WTC11 (cell line): ENCODE results near the gene NCL. TPM values are rescaled to one million over a fixed set of nuclear protein-coding genes. Genes with fewer than 3 reads are reported as not detected.

Experiments used
- ATAC-seq: fragments of 200-7000 bp; cut with Tn5 transposase; 2 replicates; pipeline ENCODE4 v1.10.0; 2021; ENCODE audit warnings: mild to moderate bottlenecking, moderate library complexity
- CTCF ChIA-PET: fragments of 300-600 bp; sonication (Branson Sonifier 250); formaldehyde crosslinking; loops from one replicate; lab custom pipeline; 2021; ENCODE audit warnings: antibody characterized with exemption; lab: Charles Lee
- POLR2A ChIA-PET: fragments of 350-600 bp; sonication (Branson Sonifier 250); formaldehyde crosslinking; loops from one replicate; lab custom pipeline; 2021; ENCODE audit warnings: antibody characterized with exemption; lab: Charles Lee
- DNase-seq: peaks from one replicate; pipeline ENCODE4 v3.0.0; 2021; ENCODE audit warnings: low spot score
- H3K27ac Mint-ChIP-seq: 2 replicates; pipeline ENCODE4 v1.8.0; 2021; ENCODE audit warnings: mixed read lengths
- H3K27me3 Mint-ChIP-seq: 2 replicates; pipeline ENCODE4 v1.8.0; 2021; ENCODE audit warnings: low read depth, mild to moderate bottlenecking, moderate library complexity, mixed read lengths
- H3K36me3 Mint-ChIP-seq: 2 replicates; pipeline ENCODE4 v1.8.0; 2021; ENCODE audit warnings: mixed read lengths
- H3K4me1 Mint-ChIP-seq: 2 replicates; pipeline ENCODE4 v1.8.0; 2022; ENCODE audit warnings: mixed read lengths
- H3K4me3 Mint-ChIP-seq: 2 replicates; pipeline ENCODE4 v1.8.0; 2021; ENCODE audit warnings: mild to moderate bottlenecking, moderate library complexity, mixed read lengths
- H3K9me3 Mint-ChIP-seq: 2 replicates; pipeline ENCODE4 v1.8.0; 2021; ENCODE audit warnings: mixed read lengths
- CREM ChIP-seq: sonication (generic); formaldehyde crosslinking; IDR thresholded peaks from 2 replicates; pipeline ENCODE4 v1.8.1; 2022; ENCODE audit warnings: mild to moderate bottlenecking, missing genetic modification reagents, moderate library complexity
- EMX1 ChIP-seq: fragments of 250-450 bp; sonication (Bioruptor Pico); IDR thresholded peaks from 2 replicates; pipeline ENCODE4 v1.8.0; 2021; ENCODE audit warnings: mild to moderate bottlenecking
- ESRRA ChIP-seq: sonication (generic); formaldehyde crosslinking; IDR thresholded peaks from 2 replicates; pipeline ENCODE4 v1.8.1; 2022; ENCODE audit warnings: mild to moderate bottlenecking, missing genetic modification reagents, borderline replicate concordance
- GTF2I ChIP-seq: fragments of 250-450 bp; sonication (Bioruptor Pico); conservative IDR thresholded peaks from 2 replicates; pipeline ENCODE4 v1.4.0; 2021; ENCODE audit warnings: mild to moderate bottlenecking
- HMGA2 ChIP-seq: fragments of 250-450 bp; sonication (Bioruptor Pico); IDR thresholded peaks from 2 replicates; pipeline ENCODE4 v1.4.0; 2021; ENCODE audit warnings: mild to moderate bottlenecking, moderate library complexity
- MXD4 ChIP-seq: fragments of 250-450 bp; sonication (Bioruptor Pico); IDR thresholded peaks from 2 replicates; pipeline ENCODE4 v1.8.0; 2021; ENCODE audit warnings: mild to moderate bottlenecking, moderate library complexity, borderline replicate concordance
- MYBL2 ChIP-seq: sonication (generic); formaldehyde crosslinking; IDR thresholded peaks from 2 replicates; pipeline ENCODE4 v1.8.1; 2023; ENCODE audit warnings: mild to moderate bottlenecking, moderate library complexity, missing genetic modification reagents
- NR1H2 ChIP-seq: sonication (generic); formaldehyde crosslinking; IDR thresholded peaks from 2 replicates; pipeline ENCODE4 v1.9.0; 2021; ENCODE audit warnings: mild to moderate bottlenecking, moderate library complexity, missing genetic modification reagents
- PRRX2 ChIP-seq: fragments of 250-450 bp; sonication (Bioruptor Pico); IDR thresholded peaks from 2 replicates; pipeline ENCODE4 v1.8.0; 2021; ENCODE audit warnings: mild to moderate bottlenecking
- RELA ChIP-seq: sonication (generic); formaldehyde crosslinking; IDR thresholded peaks from 2 replicates; pipeline ENCODE4 v1.8.1; 2022; ENCODE audit warnings: missing genetic modification reagents, mild to moderate bottlenecking, borderline replicate concordance
- TCF7 ChIP-seq: sonication (generic); formaldehyde crosslinking; IDR thresholded peaks from 2 replicates; pipeline ENCODE4 v1.8.0; 2022; ENCODE audit warnings: mild to moderate bottlenecking, low read depth, missing genetic modification reagents, moderate library complexity
- TEAD4 ChIP-seq: sonication (generic); formaldehyde crosslinking; IDR thresholded peaks from 2 replicates; pipeline ENCODE4 v1.8.0; 2022; ENCODE audit warnings: mild to moderate bottlenecking, missing genetic modification reagents
- ZNF121 ChIP-seq: sonication (generic); formaldehyde crosslinking; IDR thresholded peaks from 2 replicates; pipeline ENCODE4 v1.8.0; 2023; ENCODE audit warnings: missing genetic modification reagents
- ZNF138 ChIP-seq: sonication (generic); formaldehyde crosslinking; conservative IDR thresholded peaks from 2 replicates; pipeline ENCODE4 v1.8.1; 2022; ENCODE audit warnings: mild to moderate bottlenecking, moderate library complexity, missing genetic modification reagents
- total RNA-seq: library from RNA; stranded (reverse); gene quantifications from 3 replicates; pipeline ENCODE4 v1.2.3, GENCODE V29; 2021
- TF ChIP-seq, protein P1 (sequence below): sonication (generic); formaldehyde crosslinking; IDR thresholded peaks from 2 replicates; pipeline ENCODE4 v1.8.0; 2022; ENCODE audit warnings: missing genetic modification reagents
- TF ChIP-seq, protein P2 (sequence below): fragments of 200-600 bp; IDR thresholded peaks from 2 replicates; pipeline ENCODE4 v1.8.0; 2022; ENCODE audit warnings: antibody characterized with exemption
- TF ChIP-seq, protein P3 (sequence below): fragments of 250-450 bp; sonication (Bioruptor Pico); IDR thresholded peaks from 2 replicates; pipeline ENCODE4 v1.9.0; 2021; ENCODE audit warnings: mild to moderate bottlenecking
- TF ChIP-seq, protein P4 (sequence below): sonication (generic); formaldehyde crosslinking; IDR thresholded peaks from 2 replicates; pipeline ENCODE4 v1.8.1; 2022; ENCODE audit warnings: mild to moderate bottlenecking, missing genetic modification reagents, moderate library complexity, borderline replicate concordance
- TF ChIP-seq, protein P5 (sequence below): fragments of 250-450 bp; sonication (Bioruptor Pico); IDR thresholded peaks from 2 replicates; pipeline ENCODE4 v1.8.0; 2021; ENCODE audit warnings: mild to moderate bottlenecking

NCL gene
- total RNA-seq, 1 experiment from 2014 or later, result 1,223 TPM

DNA sequence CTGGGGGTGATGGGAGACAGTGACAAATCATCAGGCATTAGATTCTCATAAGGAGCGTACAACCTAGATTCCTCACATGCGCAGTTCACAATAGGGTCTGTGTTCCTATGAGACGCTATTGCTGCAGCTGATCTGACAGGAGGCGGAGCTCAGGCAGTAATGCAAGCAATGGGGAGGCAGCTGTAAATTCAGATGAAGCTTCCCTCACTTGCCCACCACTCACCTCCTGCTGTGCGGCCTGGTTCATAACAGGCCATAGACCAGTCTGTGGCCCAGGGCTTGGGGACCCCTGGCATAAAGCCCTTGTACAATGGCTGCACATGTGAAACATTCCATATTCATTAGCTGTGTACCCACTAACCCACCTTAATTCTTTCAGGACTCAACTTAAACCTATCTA lies 47.9 kb upstream of the NCL start (continued):
- TF ChIP-seq, protein P1, sequence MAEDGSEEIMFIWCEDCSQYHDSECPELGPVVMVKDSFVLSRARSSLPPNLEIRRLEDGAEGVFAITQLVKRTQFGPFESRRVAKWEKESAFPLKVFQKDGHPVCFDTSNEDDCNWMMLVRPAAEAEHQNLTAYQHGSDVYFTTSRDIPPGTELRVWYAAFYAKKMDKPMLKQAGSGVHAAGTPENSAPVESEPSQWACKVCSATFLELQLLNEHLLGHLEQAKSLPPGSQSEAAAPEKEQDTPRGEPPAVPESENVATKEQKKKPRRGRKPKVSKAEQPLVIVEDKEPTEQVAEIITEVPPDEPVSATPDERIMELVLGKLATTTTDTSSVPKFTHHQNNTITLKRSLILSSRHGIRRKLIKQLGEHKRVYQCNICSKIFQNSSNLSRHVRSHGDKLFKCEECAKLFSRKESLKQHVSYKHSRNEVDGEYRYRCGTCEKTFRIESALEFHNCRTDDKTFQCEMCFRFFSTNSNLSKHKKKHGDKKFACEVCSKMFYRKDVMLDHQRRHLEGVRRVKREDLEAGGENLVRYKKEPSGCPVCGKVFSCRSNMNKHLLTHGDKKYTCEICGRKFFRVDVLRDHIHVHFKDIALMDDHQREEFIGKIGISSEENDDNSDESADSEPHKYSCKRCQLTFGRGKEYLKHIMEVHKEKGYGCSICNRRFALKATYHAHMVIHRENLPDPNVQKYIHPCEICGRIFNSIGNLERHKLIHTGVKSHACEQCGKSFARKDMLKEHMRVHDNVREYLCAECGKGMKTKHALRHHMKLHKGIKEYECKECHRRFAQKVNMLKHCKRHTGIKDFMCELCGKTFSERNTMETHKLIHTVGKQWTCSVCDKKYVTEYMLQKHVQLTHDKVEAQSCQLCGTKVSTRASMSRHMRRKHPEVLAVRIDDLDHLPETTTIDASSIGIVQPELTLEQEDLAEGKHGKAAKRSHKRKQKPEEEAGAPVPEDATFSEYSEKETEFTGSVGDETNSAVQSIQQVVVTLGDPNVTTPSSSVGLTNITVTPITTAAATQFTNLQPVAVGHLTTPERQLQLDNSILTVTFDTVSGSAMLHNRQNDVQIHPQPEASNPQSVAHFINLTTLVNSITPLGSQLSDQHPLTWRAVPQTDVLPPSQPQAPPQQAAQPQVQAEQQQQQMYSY, result no peak
- no peak for TF ChIP-seq NR1H2
- no peak for TF ChIP-seq TEAD4 (CRISPR knock-in tag)

DNA sequence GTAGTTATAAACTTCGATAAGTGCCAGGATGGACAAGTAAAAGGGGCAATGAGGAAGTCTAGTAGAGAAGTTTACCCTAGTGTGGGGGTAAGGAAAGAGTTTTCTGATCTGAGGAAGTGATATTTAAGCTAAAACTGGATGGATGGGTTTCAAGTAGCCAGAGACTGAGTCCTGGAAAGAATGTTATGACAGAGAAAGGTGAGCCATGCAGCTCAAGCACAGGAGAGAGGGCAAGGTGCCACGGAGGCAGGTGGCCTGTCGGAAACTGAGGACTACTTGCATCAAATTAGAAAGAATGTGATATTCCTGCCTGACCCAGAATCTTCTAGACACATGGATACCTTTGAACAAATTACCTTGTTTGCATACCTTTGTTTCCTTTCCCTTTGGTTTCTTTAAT lies 39.5 kb upstream of the NCL start:
- peaks cover 32% of the 10 kb centered on the region for H3K36me3 Mint-ChIP-seq
- no peaks in the 10 kb centered on the region for H3K4me1 Mint-ChIP-seq
- no peak for TF ChIP-seq MYBL2
- TF ChIP-seq ZNF121 (CRISPR knock-in tag), result no peak
- TF ChIP-seq RELA (CRISPR knock-in tag), result no peak
- no peak for TF ChIP-seq PRRX2
- no peak for TF ChIP-seq TCF7 (CRISPR knock-in tag)
- TF ChIP-seq ESRRA (CRISPR knock-in tag), result no peak
- no peak for TF ChIP-seq GTF2I (CRISPR knock-in tag)
- TF ChIP-seq ZNF138 (CRISPR knock-in tag), result no peak
- TF ChIP-seq CREM (CRISPR knock-in tag), result no peak
- TF ChIP-seq, protein P2, sequence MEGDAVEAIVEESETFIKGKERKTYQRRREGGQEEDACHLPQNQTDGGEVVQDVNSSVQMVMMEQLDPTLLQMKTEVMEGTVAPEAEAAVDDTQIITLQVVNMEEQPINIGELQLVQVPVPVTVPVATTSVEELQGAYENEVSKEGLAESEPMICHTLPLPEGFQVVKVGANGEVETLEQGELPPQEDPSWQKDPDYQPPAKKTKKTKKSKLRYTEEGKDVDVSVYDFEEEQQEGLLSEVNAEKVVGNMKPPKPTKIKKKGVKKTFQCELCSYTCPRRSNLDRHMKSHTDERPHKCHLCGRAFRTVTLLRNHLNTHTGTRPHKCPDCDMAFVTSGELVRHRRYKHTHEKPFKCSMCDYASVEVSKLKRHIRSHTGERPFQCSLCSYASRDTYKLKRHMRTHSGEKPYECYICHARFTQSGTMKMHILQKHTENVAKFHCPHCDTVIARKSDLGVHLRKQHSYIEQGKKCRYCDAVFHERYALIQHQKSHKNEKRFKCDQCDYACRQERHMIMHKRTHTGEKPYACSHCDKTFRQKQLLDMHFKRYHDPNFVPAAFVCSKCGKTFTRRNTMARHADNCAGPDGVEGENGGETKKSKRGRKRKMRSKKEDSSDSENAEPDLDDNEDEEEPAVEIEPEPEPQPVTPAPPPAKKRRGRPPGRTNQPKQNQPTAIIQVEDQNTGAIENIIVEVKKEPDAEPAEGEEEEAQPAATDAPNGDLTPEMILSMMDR, result no peak
- TF ChIP-seq, protein P3, sequence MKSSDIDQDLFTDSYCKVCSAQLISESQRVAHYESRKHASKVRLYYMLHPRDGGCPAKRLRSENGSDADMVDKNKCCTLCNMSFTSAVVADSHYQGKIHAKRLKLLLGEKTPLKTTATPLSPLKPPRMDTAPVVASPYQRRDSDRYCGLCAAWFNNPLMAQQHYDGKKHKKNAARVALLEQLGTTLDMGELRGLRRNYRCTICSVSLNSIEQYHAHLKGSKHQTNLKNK, result no peak
- TF ChIP-seq HMGA2 (CRISPR knock-in tag), result no peak
- CTCF ChIA-PET, result no interaction called here
- H3K27ac Mint-ChIP-seq, result no peak overlapping the region
- no peaks in the 10 kb centered on the region for H3K27me3 Mint-ChIP-seq
- POLR2A ChIA-PET, result no interaction called here
- H3K9me3 Mint-ChIP-seq, result no peaks in the 10 kb centered on the region
- no peak overlapping the region for H3K4me3 Mint-ChIP-seq
- no peak for ATAC-seq
- no peak for DNase-seq

DNA sequence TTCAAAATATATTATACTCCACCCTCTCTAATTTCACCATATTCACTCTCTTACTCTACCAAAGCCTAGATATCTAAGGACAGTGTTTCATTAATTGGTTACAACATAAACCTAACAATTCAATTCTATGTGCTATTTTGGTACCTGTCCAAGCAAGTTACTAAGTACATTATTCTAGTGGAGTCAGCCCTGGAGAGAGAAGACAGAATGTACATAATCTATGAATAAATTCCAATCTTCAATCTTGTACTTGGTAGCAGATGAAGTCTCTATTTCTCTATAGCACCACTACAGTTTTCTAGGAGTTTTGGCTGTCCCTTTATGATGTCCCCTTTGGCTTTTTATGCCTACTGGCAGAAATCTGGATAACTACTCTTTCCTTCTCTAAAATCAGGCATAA lies 38.3 kb upstream of the NCL start:
- Mint-ChIP-seq H3K4me1 (no peaks in the 10 kb centered on the region), H3K9me3 (no peaks in the 10 kb centered on the region), H3K27me3 (no peaks in the 10 kb centered on the region), H3K27ac (no peak overlapping the region), H3K36me3 (peaks cover 31% of the 10 kb centered on the region), H3K4me3 (no peak overlapping the region)
- ChIA-PET POLR2A (no interaction called here), CTCF (interaction anchor here (1.4 kb wide), 1 partner anchor 39 kb away, joined by 4 read pairs; no protein-coding TSS in a partner anchor)
- TF ChIP-seq ESRRA (CRISPR knock-in tag), result no peak
- TF ChIP-seq, protein P4, sequence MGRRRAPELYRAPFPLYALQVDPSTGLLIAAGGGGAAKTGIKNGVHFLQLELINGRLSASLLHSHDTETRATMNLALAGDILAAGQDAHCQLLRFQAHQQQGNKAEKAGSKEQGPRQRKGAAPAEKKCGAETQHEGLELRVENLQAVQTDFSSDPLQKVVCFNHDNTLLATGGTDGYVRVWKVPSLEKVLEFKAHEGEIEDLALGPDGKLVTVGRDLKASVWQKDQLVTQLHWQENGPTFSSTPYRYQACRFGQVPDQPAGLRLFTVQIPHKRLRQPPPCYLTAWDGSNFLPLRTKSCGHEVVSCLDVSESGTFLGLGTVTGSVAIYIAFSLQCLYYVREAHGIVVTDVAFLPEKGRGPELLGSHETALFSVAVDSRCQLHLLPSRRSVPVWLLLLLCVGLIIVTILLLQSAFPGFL, result no peak
- no peak for TF ChIP-seq EMX1
- TF ChIP-seq, protein P5, sequence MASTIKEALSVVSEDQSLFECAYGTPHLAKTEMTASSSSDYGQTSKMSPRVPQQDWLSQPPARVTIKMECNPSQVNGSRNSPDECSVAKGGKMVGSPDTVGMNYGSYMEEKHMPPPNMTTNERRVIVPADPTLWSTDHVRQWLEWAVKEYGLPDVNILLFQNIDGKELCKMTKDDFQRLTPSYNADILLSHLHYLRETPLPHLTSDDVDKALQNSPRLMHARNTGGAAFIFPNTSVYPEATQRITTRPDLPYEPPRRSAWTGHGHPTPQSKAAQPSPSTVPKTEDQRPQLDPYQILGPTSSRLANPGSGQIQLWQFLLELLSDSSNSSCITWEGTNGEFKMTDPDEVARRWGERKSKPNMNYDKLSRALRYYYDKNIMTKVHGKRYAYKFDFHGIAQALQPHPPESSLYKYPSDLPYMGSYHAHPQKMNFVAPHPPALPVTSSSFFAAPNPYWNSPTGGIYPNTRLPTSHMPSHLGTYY (CRISPR knock-in tag), result no peak
- TF ChIP-seq, protein P1, result no peak
- TF ChIP-seq, protein P3, result no peak
- TF ChIP-seq GTF2I (CRISPR knock-in tag), result no peak
- no peak for TF ChIP-seq MXD4
- ATAC-seq (no peak), DNase-seq (no peak)
